Ramos (cell line): ENCODE data around the gene GADD45GIP1.

Experiments used
- in situ Hi-C: fragments of 300-500 bp; cut with MboI; formaldehyde crosslinking; loops from one replicate; pipeline ENCODE4 v1.14.3; 2022; ENCODE audit warnings: low sequenced_read_pairs; ENCODE audit not compliant: unreplicated experiment

GADD45GIP1 gene

GRCh38 chr19:12956446-12957388 lies at the start of gene GADD45GIP1:
GADD45GIP1 (minus strand) TSS chr19:12957223; CDS start chr19:12957212, 11 bp downstream.
- in situ Hi-C loops: no loop called here

GRCh38 chr19:13005861-13006370 lies 48.9 kb upstream of the GADD45GIP1 start:
- in situ Hi-C loops: no loop called here

- in situ Hi-C loops: no loop called here
Observed at GRCh38 chr19:13005253-13005652, 48.2 kb upstream of the GADD45GIP1 start.

- in situ Hi-C loops: no loop called here
Observed at GRCh38 chr19:13004273-13004672, 47.2 kb upstream of the GADD45GIP1 start.

- in situ Hi-C loops: no loop called here
Observed at GRCh38 chr19:13003081-13003480, 46.1 kb upstream of the GADD45GIP1 start.

- in situ Hi-C loops: no loop called here
Observed at GRCh38 chr19:13002166-13002898, 45.3 kb upstream of the GADD45GIP1 start.

- in situ Hi-C loops: no loop called here
Observed at GRCh38 chr19:13001502-13002165, 44.6 kb upstream of the GADD45GIP1 start.

- in situ Hi-C loops: no loop called here
Observed at GRCh38 chr19:13001166-13001501, 44.1 kb upstream of the GADD45GIP1 start.

- in situ Hi-C loops: no loop called here
Observed at GRCh38 chr19:12997967-12998940, 41.2 kb upstream of the GADD45GIP1 start.

GRCh38 chr19:12997179-12997966 lies 40.4 kb upstream of the GADD45GIP1 start:
- in situ Hi-C loops: no loop called here

- in situ Hi-C loops: no loop called here
Observed at GRCh38 chr19:12996406-12997094, 39.5 kb upstream of the GADD45GIP1 start.

- in situ Hi-C loops: no loop called here
Observed at GRCh38 chr19:12995596-12996405, 38.8 kb upstream of the GADD45GIP1 start.

- in situ Hi-C loops: no loop called here
Observed at GRCh38 chr19:12994701-12995595, 37.9 kb upstream of the GADD45GIP1 start, which contains the start of gene NFIX. NFIX (plus strand) TSS chr19:12995475; CDS start chr19:12995838, 363 bp downstream.

- in situ Hi-C loops: no loop called here
Observed at GRCh38 chr19:12993562-12993961, 36.5 kb upstream of the GADD45GIP1 start.

- in situ Hi-C loops: no loop called here
Observed at GRCh38 chr19:12992729-12993128, 35.7 kb upstream of the GADD45GIP1 start.

GRCh38 chr19:12991296-12991695 lies 34.3 kb upstream of the GADD45GIP1 start:
- in situ Hi-C loops: no loop called here
